ENCODE data around the gene KCNG1. TPM values are rescaled to one million over a fixed set of nuclear protein-coding genes. Genes with fewer than 3 reads are reported as not detected.
"Not testable (repeated sequence)": the region's sequence is repeated elsewhere in the genome, so short reads cannot be mapped to it uniquely, and the experiment has no call there.

KCNG1 gene
- total and polyA plus RNA-seq, 2 of the 4 experiments (the other 2 are of a cell fraction) = 23.7 to 51.4 TPM

GRCh38 chr20:50980071-50980681 is 42.7 kb downstream of the KCNG1 start (continued):
- TF ChIP-seq RCOR1 (IDR thresholded peaks at IDR 0.05; ENCODE audit: insufficient replicate concordance, low read length) = no peak

DNA sequence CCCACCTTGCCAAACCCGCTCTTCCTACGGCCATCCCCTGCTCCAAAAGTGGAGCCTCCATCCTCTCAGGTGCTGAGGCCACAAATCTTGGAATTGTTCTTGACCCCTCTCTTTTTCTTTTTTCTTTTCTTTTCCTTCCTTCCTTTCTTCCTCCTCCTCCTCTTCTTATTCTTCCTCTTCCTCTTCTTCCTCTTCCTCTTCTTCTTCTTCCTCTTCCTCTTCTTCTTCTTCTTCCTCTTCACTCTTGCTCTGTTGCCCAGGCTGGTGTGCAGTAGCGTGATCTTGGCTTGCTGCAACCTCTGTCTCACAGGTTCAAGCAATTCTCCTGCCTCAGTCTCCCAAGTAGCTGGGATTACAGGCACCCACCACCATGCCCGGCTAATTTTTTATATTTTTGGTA is 44.4 kb downstream of the KCNG1 start:
- intact Hi-C loops (cut with micrococcal nuclease); H3K9me3 ChIP-seq (ENCODE audit: control insufficient read depth, insufficient read depth, low read length); H4K91ac ChIP-seq (ENCODE audit: insufficient read depth, low read depth, low read length); H4K20me1 ChIP-seq (ENCODE audit: insufficient read depth, low read length); H4K5ac ChIP-seq (ENCODE audit: low read depth, low read length); H3K56ac ChIP-seq (ENCODE audit: extremely low read depth, insufficient read depth, low read length); H3K27ac ChIP-seq (ENCODE audit: insufficient read depth, low read length); H3K27me3 ChIP-seq (ENCODE audit: control insufficient read depth, insufficient read depth, low read length); H4K8ac ChIP-seq (ENCODE audit: low read depth in 2 of 2, low read length in 2 of 2); H3K14ac ChIP-seq (replicated peaks; ENCODE audit: low read depth, low read length); ATAC-seq (ENCODE audit: low read depth); H3K4ac ChIP-seq (ENCODE audit: low read depth, low read length); H3K23ac ChIP-seq (ENCODE audit: low read depth, low read length); BruUV-seq (replicated peaks); H3K4me3 ChIP-seq (ENCODE audit: insufficient read depth, low read depth, low read length); CTCF ChIA-PET; DNase-seq; H3K9ac ChIP-seq (ENCODE audit: low read depth, low read length); H3K4me2 ChIP-seq (ENCODE audit: low read depth, low read length); H2BK5ac ChIP-seq (ENCODE audit: low read depth, low read length, poor library complexity, severe bottlenecking); H3K36me3 ChIP-seq (ENCODE audit: control insufficient read depth, insufficient read depth, low read length); H2AFZ ChIP-seq (replicated peaks; ENCODE audit: low read length, poor library complexity); POLR2A ChIA-PET (ENCODE audit: unreplicated experiment); H2AK9ac ChIP-seq (replicated peaks; ENCODE audit: low read depth, low read length, poor library complexity); H3K18ac ChIP-seq (ENCODE audit: low read depth, low read length); H2BK120ac ChIP-seq (ENCODE audit: low read depth, low read length); dilution Hi-C loops (cut with HindIII; ENCODE audit: low sequenced_read_pairs, unreplicated experiment); H2BK20ac ChIP-seq (ENCODE audit: low read depth, low read length): not testable (repeated sequence)
- peak overlapping the region; percentile 39; the same call in 1 of the 2 replicates for H2AK5ac ChIP-seq (ENCODE audit: low read depth, low read length)
- 0 out of 3 replicates have a peak overlapping the region, but pooled peaks have one; percentile 26 for H2BK15ac ChIP-seq (ENCODE audit: low read depth, low read length)
- no CpG with 5 or more reads among the region's 4 CpGs for WGBS, 2 experiments (ENCODE audit: extremely low coverage in 2 of 2, insufficient read length in 1 of 2)
- H3K9me1 ChIP-seq (ENCODE audit: insufficient read depth, low read length) = peaks cover 19% of the 10 kb centered on the region
- H3K79me1 ChIP-seq (ENCODE audit: low read depth in 1 of 2, low read length in 2 of 2) = peaks cover 0 to 15% of the 10 kb centered on the region in 2 experiments; a peak in 1 of 4 replicates
- peaks cover 24% of the 10 kb centered on the region for H3K4me1 ChIP-seq (ENCODE audit: control insufficient read depth, insufficient read depth, low read length)
- in situ Hi-C loops (cut with MboI; ENCODE audit: low sequenced_read_pairs) = loop anchor here (25.0 kb wide), 2 partner anchors 784 to 1109 kb away; partner anchors contain the start of gene ATP9A

Data from IMR-90 (cell line).